Urothelium cell line (cell line): ENCODE data around the gene HDAC4.
A peak's percentile ranks its signal among the peaks of the same experiment; 100 is the strongest.

ENCODE experiments used
- DNase-seq: peaks from one replicate; pipeline ENCODE4 v3.0.0; 2011; ENCODE audit warnings: low spot score, mixed read lengths
- FAIRE-seq: peaks from 2 replicates; lab custom pipeline; 2011; peaks lifted over from hg19 to GRCh38; lab: Jason Lieb, UNC

Gene HDAC4

GRCh38 chr2:239163688-239164334, 237.0 kb downstream of the HDAC4 start:
- FAIRE-seq: no peak
- DNase-seq: no peak

GRCh38 chr2:239162976-239163687, 237.7 kb downstream of the HDAC4 start:
- FAIRE-seq: no peak
- DNase-seq: no peak

GRCh38 chr2:239162141-239162821, 238.5 kb downstream of the HDAC4 start:
- FAIRE-seq: no peak
- no peak for DNase-seq

- no peak for FAIRE-seq
- DNase-seq: no peak
These were observed 239.1 kb downstream of the HDAC4 start for GRCh38 chr2:239161711-239162140.

GRCh38 chr2:239160226-239161143, 240.3 kb downstream of the HDAC4 start:
- DNase-seq (no peak), FAIRE-seq (no peak)

- FAIRE-seq (no peak), DNase-seq (no peak)
These were observed 241.3 kb downstream of the HDAC4 start for GRCh38 chr2:239159476-239159911.

GRCh38 chr2:239158641-239159475, 242.0 kb downstream of the HDAC4 start:
- peak; percentile 74 for FAIRE-seq

GRCh38 chr2:239157771-239158170, 243.0 kb downstream of the HDAC4 start:
- no peak for FAIRE-seq
- DNase-seq: no peak

More at GRCh38 chr2:239158641-239159475, 242.0 kb downstream of the HDAC4 start:
- DNase-seq: no peak

GRCh38 chr2:239157269-239157668, 243.6 kb downstream of the HDAC4 start:
- FAIRE-seq (no peak), DNase-seq (no peak)

GRCh38 chr2:239156516-239157265, 244.1 kb downstream of the HDAC4 start:
- no peak for FAIRE-seq
- DNase-seq: no peak

GRCh38 chr2:239155806-239156480, 244.9 kb downstream of the HDAC4 start:
- DNase-seq (no peak), FAIRE-seq (no peak)

- no peak for FAIRE-seq
- DNase-seq: no peak
These were observed 245.6 kb downstream of the HDAC4 start for GRCh38 chr2:239154971-239155805.

- DNase-seq: no peak
- no peak for FAIRE-seq
These were observed 246.8 kb downstream of the HDAC4 start for GRCh38 chr2:239153806-239154591.

GRCh38 chr2:239152916-239153305, 247.9 kb downstream of the HDAC4 start:
- DNase-seq (no peak), FAIRE-seq (no peak)

- no peak for FAIRE-seq
- DNase-seq: no peak
These were observed 248.4 kb downstream of the HDAC4 start for GRCh38 chr2:239152239-239152915.
